ENCODE results near the gene COBLL1.
"Not testable (repeated sequence)": the region's sequence is repeated elsewhere in the genome, so short reads cannot be mapped to it uniquely, and the experiment has no call there.

The COBLL1 gene

DNA sequence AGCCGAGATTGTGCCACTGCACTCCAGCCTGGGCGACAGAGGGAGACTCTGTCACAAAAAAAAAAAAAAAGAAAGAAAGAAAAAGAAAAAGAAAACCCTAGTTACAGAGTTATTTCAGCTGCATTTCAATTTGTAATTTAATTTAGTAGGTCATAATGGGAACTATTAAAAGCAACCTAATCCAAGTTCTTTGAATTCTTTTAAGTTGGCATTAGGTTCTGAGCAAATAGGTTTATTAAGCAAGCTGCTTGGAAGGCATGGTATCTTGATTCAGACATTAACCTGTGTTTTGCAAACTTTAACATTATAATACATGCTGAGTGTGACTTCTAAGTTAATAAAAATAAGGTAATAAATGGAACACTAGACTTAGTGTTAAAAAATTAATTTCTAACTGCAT lies 29.8 kb upstream of the COBLL1 start:
- Histone ChIP-seq H3K4me3 (ENCODE audit: low read length) (no peak overlapping the region), H3K27ac (ENCODE audit: low read length) (no peak overlapping the region), H2AFZ (ENCODE audit: low read depth, low read length) (no peak overlapping the region), H3K9me3 (ENCODE audit: insufficient read depth, low read length) (no peaks in the 10 kb centered on the region), H3K27me3 (ENCODE audit: low read depth, low read length) (no peaks in the 10 kb centered on the region), H3K79me2 (ENCODE audit: low read length) (no peaks in the 10 kb centered on the region), H3K4me2 (ENCODE audit: low read length) (no peak overlapping the region), H4K20me1 (ENCODE audit: insufficient read depth, low read length) (no peaks in the 10 kb centered on the region), H3K9ac (ENCODE audit: low read length) (no peak overlapping the region), H3K4me1 (ENCODE audit: low read length) (peaks cover 22% of the 10 kb centered on the region), H3K36me3 (replicated peaks; ENCODE audit: low read depth, low read length) (no peaks in the 10 kb centered on the region)
- TF ChIP-seq EZH2phosphoT487 (IDR thresholded peaks at IDR 0.05; ENCODE audit: low read depth) = no peak
- TF ChIP-seq, protein P1, sequence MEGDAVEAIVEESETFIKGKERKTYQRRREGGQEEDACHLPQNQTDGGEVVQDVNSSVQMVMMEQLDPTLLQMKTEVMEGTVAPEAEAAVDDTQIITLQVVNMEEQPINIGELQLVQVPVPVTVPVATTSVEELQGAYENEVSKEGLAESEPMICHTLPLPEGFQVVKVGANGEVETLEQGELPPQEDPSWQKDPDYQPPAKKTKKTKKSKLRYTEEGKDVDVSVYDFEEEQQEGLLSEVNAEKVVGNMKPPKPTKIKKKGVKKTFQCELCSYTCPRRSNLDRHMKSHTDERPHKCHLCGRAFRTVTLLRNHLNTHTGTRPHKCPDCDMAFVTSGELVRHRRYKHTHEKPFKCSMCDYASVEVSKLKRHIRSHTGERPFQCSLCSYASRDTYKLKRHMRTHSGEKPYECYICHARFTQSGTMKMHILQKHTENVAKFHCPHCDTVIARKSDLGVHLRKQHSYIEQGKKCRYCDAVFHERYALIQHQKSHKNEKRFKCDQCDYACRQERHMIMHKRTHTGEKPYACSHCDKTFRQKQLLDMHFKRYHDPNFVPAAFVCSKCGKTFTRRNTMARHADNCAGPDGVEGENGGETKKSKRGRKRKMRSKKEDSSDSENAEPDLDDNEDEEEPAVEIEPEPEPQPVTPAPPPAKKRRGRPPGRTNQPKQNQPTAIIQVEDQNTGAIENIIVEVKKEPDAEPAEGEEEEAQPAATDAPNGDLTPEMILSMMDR (IDR thresholded peaks at IDR 0.05; ENCODE audit: low read depth, low read length) = no peak

DNA sequence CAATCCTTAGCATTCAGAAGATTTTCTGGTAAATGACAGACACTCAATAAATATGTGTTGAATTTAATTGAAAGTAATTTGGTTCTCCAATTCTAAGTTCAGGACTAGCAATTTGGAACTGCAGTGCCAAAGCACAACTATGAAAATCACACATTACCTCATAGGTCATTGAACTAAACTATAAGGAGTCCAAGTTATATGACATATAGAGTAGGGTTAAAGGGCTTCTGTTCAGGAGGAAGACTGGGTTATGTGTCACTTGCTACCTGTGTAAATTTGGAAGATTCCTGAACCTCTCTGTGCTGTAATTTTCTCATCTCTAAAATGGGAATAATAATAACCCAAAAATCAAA lies 27.8 kb upstream of the COBLL1 start:
- H3K36me3 ChIP-seq (replicated peaks; ENCODE audit: low read depth, low read length) = no peaks in the 10 kb centered on the region
- no peaks in the 10 kb centered on the region for H3K9me3 ChIP-seq (ENCODE audit: insufficient read depth, low read length)
- H3K9ac ChIP-seq (ENCODE audit: low read length) = no peak overlapping the region
- H3K4me3 ChIP-seq (ENCODE audit: low read length) = no peak overlapping the region
- H4K20me1 ChIP-seq (ENCODE audit: insufficient read depth, low read length) = no peaks in the 10 kb centered on the region
- H3K27ac ChIP-seq (ENCODE audit: low read length) = no peak overlapping the region
- peaks cover 42% of the 10 kb centered on the region for H3K4me1 ChIP-seq (ENCODE audit: low read length)
- H3K4me2 ChIP-seq (ENCODE audit: low read length) = no peak overlapping the region
- 0 out of 2 replicates have a peak overlapping the region, but pooled peaks have one; percentile 9 for H2AFZ ChIP-seq (ENCODE audit: low read depth, low read length)
- TF ChIP-seq, protein P1 (IDR thresholded peaks at IDR 0.05; ENCODE audit: low read depth, low read length) = no peak
- no peak for TF ChIP-seq EZH2phosphoT487 (IDR thresholded peaks at IDR 0.05; ENCODE audit: low read depth)
- H3K79me2 ChIP-seq (ENCODE audit: low read length) = no peaks in the 10 kb centered on the region
- no peaks in the 10 kb centered on the region for H3K27me3 ChIP-seq (ENCODE audit: low read depth, low read length)

DNA sequence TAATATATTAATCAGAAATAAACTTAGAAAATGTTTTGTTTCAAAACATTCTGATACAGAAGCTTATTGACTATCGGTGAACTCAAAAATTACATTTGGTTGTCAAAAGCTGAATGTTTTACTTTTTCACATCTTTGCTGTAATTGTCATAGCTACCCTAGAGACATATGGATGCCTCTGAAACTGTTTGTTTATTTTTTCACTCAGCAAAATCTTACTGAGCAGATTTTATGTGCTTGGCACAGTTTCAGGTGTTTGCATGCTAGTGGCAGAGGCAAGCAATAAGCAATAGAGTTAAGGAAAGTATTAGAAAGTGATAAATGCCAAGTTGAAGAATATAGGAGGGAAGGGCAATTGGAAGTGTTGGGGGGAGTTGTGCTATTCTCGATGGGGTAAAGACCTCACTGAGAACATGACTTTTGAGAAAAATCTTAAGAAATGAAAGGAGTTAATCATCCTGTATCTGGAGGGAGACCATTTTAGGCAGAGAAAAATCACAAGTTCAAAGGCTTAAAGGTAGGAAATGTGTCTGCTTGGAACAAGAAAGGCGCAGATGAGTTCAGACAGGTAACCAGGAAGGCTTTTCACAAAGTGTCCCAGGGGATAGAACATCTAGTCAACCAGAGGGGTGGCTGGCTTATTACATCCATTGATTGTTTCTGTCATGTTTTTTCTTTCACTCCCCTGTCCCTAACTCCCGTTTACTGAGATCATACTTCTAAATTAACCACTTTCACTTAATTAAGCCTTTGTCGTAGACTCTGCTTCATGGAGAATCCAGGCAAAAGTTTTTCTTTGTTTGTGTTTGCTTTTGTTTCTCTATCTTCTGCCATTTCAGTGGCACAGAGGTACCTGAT lies 27.2 kb upstream of the COBLL1 start:
- Histone ChIP-seq H3K4me3 (ENCODE audit: low read length) (no peak overlapping the region), H2AFZ (ENCODE audit: low read depth, low read length) (0 out of 2 replicates have a peak overlapping the region, but pooled peaks have one; percentile 9), H3K27ac (ENCODE audit: low read length) (no peak overlapping the region), H3K9ac (ENCODE audit: low read length) (no peak overlapping the region), H3K9me3 (ENCODE audit: insufficient read depth, low read length) (no peaks in the 10 kb centered on the region), H3K27me3 (ENCODE audit: low read depth, low read length) (no peaks in the 10 kb centered on the region), H4K20me1 (ENCODE audit: insufficient read depth, low read length) (no peaks in the 10 kb centered on the region), H3K79me2 (ENCODE audit: low read length) (no peaks in the 10 kb centered on the region), H3K4me1 (ENCODE audit: low read length) (peaks cover 49% of the 10 kb centered on the region), H3K4me2 (ENCODE audit: low read length) (no peak overlapping the region), H3K36me3 (replicated peaks; ENCODE audit: low read depth, low read length) (no peaks in the 10 kb centered on the region)
- TF ChIP-seq, protein P1 (IDR thresholded peaks at IDR 0.05; ENCODE audit: low read depth, low read length) = no peak

DNA sequence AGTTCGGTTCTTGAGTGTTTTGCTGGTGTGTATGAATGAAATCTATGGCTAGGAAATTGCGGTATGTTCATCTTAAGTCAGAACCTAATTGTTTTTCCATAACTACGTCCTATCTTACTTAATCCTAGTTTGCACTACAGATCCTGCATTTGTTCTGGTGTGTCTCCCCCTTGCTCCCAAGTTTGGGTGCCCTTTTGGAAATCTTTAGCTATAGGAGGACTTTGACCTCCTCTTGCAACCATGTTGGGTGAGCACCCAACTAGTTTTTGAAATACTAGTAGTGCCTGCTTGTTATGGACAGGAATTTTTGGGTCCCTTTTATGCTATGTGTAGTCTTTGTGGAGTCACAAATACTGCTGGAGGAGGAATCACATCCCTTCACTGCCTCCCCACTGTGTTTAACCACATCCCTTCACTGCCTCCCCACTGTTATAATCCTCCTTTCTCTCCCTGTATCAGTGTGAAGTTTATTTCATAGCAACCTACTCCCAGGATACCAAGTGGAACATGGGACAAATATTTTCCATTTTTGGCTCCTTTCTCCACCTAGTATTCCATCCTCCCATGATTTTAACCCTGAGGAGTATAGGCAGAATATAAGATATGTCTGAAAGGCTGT lies 26.3 kb upstream of the COBLL1 start:
- no peak for TF ChIP-seq EZH2phosphoT487 (IDR thresholded peaks at IDR 0.05; ENCODE audit: low read depth)
- TF ChIP-seq, protein P1 (IDR thresholded peaks at IDR 0.05; ENCODE audit: low read depth, low read length) = no peak
- Histone ChIP-seq H3K27me3 (ENCODE audit: low read depth, low read length) (no peaks in the 10 kb centered on the region), H3K4me1 (ENCODE audit: low read length) (peaks cover 58% of the 10 kb centered on the region), H3K9ac (ENCODE audit: low read length) (no peak overlapping the region), H3K4me2 (ENCODE audit: low read length) (no peak overlapping the region), H3K9me3 (ENCODE audit: insufficient read depth, low read length) (no peaks in the 10 kb centered on the region), H3K79me2 (ENCODE audit: low read length) (no peaks in the 10 kb centered on the region), H4K20me1 (ENCODE audit: insufficient read depth, low read length) (no peaks in the 10 kb centered on the region), H3K4me3 (ENCODE audit: low read length) (no peak overlapping the region), H2AFZ (ENCODE audit: low read depth, low read length) (no peak overlapping the region), H3K27ac (ENCODE audit: low read length) (no peak overlapping the region), H3K36me3 (replicated peaks; ENCODE audit: low read depth, low read length) (no peaks in the 10 kb centered on the region)

DNA sequence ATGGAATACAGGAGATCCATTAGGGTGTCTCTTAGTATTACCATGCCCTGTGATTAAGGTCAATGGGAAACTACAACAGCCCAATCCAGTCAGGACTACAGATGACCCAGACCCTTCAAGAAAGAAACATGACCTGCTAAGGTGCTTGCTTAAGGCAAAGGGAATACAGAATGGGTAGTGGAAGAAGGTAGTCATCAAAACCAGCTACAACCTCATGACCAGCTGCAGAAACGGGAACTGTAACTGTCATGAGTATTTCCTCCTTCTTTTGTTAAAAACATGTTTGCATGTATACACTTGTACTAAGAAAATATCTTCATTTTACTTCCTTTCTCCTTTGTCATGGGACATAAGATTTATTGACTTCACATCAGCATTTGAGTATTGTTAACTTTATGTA lies 24.8 kb upstream of the COBLL1 start:
- not testable (repeated sequence) for H3K9me3 ChIP-seq (ENCODE audit: insufficient read depth, low read length); H3K9ac ChIP-seq (ENCODE audit: low read length); H4K20me1 ChIP-seq (ENCODE audit: insufficient read depth, low read length); H3K27me3 ChIP-seq (ENCODE audit: low read depth, low read length); H2AFZ ChIP-seq (ENCODE audit: low read depth, low read length); H3K36me3 ChIP-seq (replicated peaks; ENCODE audit: low read depth, low read length); H3K79me2 ChIP-seq (ENCODE audit: low read length); H3K4me3 ChIP-seq (ENCODE audit: low read length)
- peak overlapping the region; percentile 27 for H3K4me2 ChIP-seq (ENCODE audit: low read length)
- H3K27ac ChIP-seq (ENCODE audit: low read length) = peak overlapping the region; percentile 45
- peaks cover 58% of the 10 kb centered on the region for H3K4me1 ChIP-seq (ENCODE audit: low read length)
